Endothelial cell of umbilical vein (primary cell): Measurements from ENCODE around the gene KCNN3.

ENCODE experiments used
- EZH2 ChIP-seq: IDR thresholded peaks from 2 replicates; pipeline ENCODE4 v1.6.1; 2012; ENCODE audit warnings: borderline replicate concordance, low read depth, mild to moderate bottlenecking, moderate library complexity, low read length, inconsistent platforms; ENCODE audit not compliant: severe bottlenecking
- MYC ChIP-seq: IDR thresholded peaks from one replicate; pipeline ENCODE4 v1.6.1; 2011; ENCODE audit warnings: mild to moderate bottlenecking, low read depth, low read length
- POLR2AphosphoS5 ChIP-seq: IDR thresholded peaks from 2 replicates; pipeline ENCODE4 v1.6.1; 2012; ENCODE audit warnings: low read depth, mild to moderate bottlenecking, control low read depth, low read length, moderate library complexity; ENCODE audit not compliant: insufficient read depth
- TF ChIP-seq, protein P1 (sequence below), 2 donors: IDR thresholded peaks; 1 replicate in 1 of 2; 2 replicates in 1 of 2; pipeline ENCODE4 v1.5.1; 2011; ENCODE audit warnings: low read length in 2 of 2, mild to moderate bottlenecking in 2 of 2, moderate library complexity in 2 of 2, control low read depth in 1 of 2, inconsistent platforms in 1 of 2, low read depth in 1 of 2; ENCODE audit not compliant: insufficient read depth in 1 of 2; ENCODE audit errors: extremely low read depth in 1 of 2

- no peak for TF ChIP-seq MYC
- TF ChIP-seq, protein P1, sequence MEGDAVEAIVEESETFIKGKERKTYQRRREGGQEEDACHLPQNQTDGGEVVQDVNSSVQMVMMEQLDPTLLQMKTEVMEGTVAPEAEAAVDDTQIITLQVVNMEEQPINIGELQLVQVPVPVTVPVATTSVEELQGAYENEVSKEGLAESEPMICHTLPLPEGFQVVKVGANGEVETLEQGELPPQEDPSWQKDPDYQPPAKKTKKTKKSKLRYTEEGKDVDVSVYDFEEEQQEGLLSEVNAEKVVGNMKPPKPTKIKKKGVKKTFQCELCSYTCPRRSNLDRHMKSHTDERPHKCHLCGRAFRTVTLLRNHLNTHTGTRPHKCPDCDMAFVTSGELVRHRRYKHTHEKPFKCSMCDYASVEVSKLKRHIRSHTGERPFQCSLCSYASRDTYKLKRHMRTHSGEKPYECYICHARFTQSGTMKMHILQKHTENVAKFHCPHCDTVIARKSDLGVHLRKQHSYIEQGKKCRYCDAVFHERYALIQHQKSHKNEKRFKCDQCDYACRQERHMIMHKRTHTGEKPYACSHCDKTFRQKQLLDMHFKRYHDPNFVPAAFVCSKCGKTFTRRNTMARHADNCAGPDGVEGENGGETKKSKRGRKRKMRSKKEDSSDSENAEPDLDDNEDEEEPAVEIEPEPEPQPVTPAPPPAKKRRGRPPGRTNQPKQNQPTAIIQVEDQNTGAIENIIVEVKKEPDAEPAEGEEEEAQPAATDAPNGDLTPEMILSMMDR (IDR thresholded peaks at IDR 0.05; ENCODE audit: extremely low read depth in 1 of 2, insufficient read depth in 1 of 2, low read depth in 1 of 2, low read length in 2 of 2): no peak
- no peak for TF ChIP-seq EZH2
- no peak for TF ChIP-seq POLR2AphosphoS5
Observed at GRCh38 chr1:154788886-154789285, 81.2 kb downstream of the KCNN3 start.
